ENCODE measurements around the gene FAF1.

GRCh38 chr1:50829014-50829958 lies 130.8 kb downstream of the FAF1 start:
- TF ChIP-seq, protein P1, sequence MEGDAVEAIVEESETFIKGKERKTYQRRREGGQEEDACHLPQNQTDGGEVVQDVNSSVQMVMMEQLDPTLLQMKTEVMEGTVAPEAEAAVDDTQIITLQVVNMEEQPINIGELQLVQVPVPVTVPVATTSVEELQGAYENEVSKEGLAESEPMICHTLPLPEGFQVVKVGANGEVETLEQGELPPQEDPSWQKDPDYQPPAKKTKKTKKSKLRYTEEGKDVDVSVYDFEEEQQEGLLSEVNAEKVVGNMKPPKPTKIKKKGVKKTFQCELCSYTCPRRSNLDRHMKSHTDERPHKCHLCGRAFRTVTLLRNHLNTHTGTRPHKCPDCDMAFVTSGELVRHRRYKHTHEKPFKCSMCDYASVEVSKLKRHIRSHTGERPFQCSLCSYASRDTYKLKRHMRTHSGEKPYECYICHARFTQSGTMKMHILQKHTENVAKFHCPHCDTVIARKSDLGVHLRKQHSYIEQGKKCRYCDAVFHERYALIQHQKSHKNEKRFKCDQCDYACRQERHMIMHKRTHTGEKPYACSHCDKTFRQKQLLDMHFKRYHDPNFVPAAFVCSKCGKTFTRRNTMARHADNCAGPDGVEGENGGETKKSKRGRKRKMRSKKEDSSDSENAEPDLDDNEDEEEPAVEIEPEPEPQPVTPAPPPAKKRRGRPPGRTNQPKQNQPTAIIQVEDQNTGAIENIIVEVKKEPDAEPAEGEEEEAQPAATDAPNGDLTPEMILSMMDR (IDR thresholded peaks at IDR 0.05), result no peak
- TF ChIP-seq POLR2A (IDR thresholded peaks at IDR 0.05), result no peak
